OCI-LY3 (cell line): ENCODE results near the gene LRRC7.

Source experiments
- EZH2phosphoT487 ChIP-seq: fragments of 200-600 bp; shearing (Covaris generic); IDR thresholded peaks from 2 replicates; pipeline ENCODE4 v1.6.1; 2018; ENCODE audit warnings: antibody characterized with exemption, mixed run types, low read depth
- TF ChIP-seq, protein P1 (sequence below): fragments of 200-600, 300-600 bp; sonication (generic); IDR thresholded peaks from 2 replicates; pipeline ENCODE4 v1.5.1; 2014; ENCODE audit warnings: antibody characterized with exemption, low read length, low read depth

GRCh38 chr1:69568421-69569174, 876 bp downstream of the LRRC7 start:
- TF ChIP-seq, protein P1, sequence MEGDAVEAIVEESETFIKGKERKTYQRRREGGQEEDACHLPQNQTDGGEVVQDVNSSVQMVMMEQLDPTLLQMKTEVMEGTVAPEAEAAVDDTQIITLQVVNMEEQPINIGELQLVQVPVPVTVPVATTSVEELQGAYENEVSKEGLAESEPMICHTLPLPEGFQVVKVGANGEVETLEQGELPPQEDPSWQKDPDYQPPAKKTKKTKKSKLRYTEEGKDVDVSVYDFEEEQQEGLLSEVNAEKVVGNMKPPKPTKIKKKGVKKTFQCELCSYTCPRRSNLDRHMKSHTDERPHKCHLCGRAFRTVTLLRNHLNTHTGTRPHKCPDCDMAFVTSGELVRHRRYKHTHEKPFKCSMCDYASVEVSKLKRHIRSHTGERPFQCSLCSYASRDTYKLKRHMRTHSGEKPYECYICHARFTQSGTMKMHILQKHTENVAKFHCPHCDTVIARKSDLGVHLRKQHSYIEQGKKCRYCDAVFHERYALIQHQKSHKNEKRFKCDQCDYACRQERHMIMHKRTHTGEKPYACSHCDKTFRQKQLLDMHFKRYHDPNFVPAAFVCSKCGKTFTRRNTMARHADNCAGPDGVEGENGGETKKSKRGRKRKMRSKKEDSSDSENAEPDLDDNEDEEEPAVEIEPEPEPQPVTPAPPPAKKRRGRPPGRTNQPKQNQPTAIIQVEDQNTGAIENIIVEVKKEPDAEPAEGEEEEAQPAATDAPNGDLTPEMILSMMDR = no peak
- TF ChIP-seq EZH2phosphoT487 = no peak
